B cell (primary cell): ENCODE measurements around the gene CKAP2L.

ENCODE experiments used
- EZH2 ChIP-seq: IDR thresholded peaks from 2 replicates; pipeline ENCODE4 v1.6.1; 2012; ENCODE audit warnings: borderline replicate concordance, low read depth, mild to moderate bottlenecking, moderate library complexity, low read length; ENCODE audit not compliant: insufficient read depth, poor library complexity, severe bottlenecking
- TF ChIP-seq, protein P1 (sequence below): fragments of 200-600 bp; IDR thresholded peaks from one replicate; pipeline ENCODE4 v1.8.0; 2022; ENCODE audit warnings: antibody characterized with exemption, mild to moderate bottlenecking

DNA sequence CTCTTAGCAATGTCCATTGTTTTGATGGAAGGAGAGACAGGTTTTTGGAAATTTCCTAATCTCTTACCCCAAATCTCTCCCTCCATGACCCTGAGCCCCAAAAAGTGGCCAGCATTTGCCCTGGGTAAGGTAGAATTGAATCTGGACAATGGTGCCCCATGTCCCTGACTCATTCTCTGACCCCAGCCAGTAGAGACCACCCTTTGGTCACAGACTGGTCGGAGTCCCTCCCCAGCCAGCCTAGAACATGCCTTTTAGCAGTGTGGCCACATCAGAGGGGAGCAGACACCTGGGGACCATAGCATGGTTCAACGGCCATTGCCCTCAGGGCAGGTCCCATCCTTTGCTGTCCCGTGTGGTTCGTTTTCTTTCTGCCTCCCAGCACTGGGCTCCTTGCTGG is 50.1 kb downstream of the CKAP2L start:
- TF ChIP-seq EZH2: no peak
- TF ChIP-seq, protein P1, sequence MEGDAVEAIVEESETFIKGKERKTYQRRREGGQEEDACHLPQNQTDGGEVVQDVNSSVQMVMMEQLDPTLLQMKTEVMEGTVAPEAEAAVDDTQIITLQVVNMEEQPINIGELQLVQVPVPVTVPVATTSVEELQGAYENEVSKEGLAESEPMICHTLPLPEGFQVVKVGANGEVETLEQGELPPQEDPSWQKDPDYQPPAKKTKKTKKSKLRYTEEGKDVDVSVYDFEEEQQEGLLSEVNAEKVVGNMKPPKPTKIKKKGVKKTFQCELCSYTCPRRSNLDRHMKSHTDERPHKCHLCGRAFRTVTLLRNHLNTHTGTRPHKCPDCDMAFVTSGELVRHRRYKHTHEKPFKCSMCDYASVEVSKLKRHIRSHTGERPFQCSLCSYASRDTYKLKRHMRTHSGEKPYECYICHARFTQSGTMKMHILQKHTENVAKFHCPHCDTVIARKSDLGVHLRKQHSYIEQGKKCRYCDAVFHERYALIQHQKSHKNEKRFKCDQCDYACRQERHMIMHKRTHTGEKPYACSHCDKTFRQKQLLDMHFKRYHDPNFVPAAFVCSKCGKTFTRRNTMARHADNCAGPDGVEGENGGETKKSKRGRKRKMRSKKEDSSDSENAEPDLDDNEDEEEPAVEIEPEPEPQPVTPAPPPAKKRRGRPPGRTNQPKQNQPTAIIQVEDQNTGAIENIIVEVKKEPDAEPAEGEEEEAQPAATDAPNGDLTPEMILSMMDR: no peak
